Fibroblast of the aortic adventitia (primary cell): Measurements from ENCODE around the gene PNPLA3. TPM values are rescaled to one million over a fixed set of nuclear protein-coding genes. Genes with fewer than 3 reads are reported as not detected.

Experiments
- DNase-seq: peaks from one replicate; pipeline ENCODE4 v3.0.0-alpha.2; 2010; ENCODE audit warnings: low read depth
- H3K4me3 ChIP-seq: 2 replicates; pipeline ENCODE4 v1.5.1; 2011; ENCODE audit warnings: low read depth, mild to moderate bottlenecking, control low read depth, low read length, moderate library complexity
- CTCF ChIP-seq: IDR thresholded peaks from 2 replicates; pipeline ENCODE4 v1.5.1; 2011; ENCODE audit warnings: mild to moderate bottlenecking, low read length, control low read depth, inconsistent platforms; ENCODE audit not compliant: insufficient read depth
- total RNA-seq: library from RNA; depleted of rRNA; stranded (reverse); fragments of >200 nt; gene quantifications from 2 replicates; pipeline ENCODE4 v1.2.3, GENCODE V29; 2012; ENCODE audit warnings: low replicate concordance

The PNPLA3 gene
- total RNA-seq, 1 donor = 2.9 TPM

- TF ChIP-seq CTCF = no peak
- H3K4me3 ChIP-seq = no peak overlapping the region
- DNase-seq = no peak
Measured at GRCh38 chr22:43978558-43978957, 55.0 kb downstream of the PNPLA3 start.

- TF ChIP-seq CTCF = no peak
- DNase-seq = no peak
- no peak overlapping the region for H3K4me3 ChIP-seq
Measured at GRCh38 chr22:43980579-43980978, 57.0 kb downstream of the PNPLA3 start.

GRCh38 chr22:43980996-43981395 lies 57.4 kb downstream of the PNPLA3 start:
- no peak for TF ChIP-seq CTCF
- no peak overlapping the region for H3K4me3 ChIP-seq
- DNase-seq = no peak

- no peak for TF ChIP-seq CTCF
- no peak overlapping the region for H3K4me3 ChIP-seq
- DNase-seq = no peak
Measured at GRCh38 chr22:43983808-43984207, 60.2 kb downstream of the PNPLA3 start.

GRCh38 chr22:43985532-43985931 lies 61.9 kb downstream of the PNPLA3 start:
- DNase-seq = no peak
- no peak overlapping the region for H3K4me3 ChIP-seq
- no peak for TF ChIP-seq CTCF

GRCh38 chr22:43988116-43988820 lies 64.7 kb downstream of the PNPLA3 start:
- DNase-seq = no peak
- no peak overlapping the region for H3K4me3 ChIP-seq
- TF ChIP-seq CTCF = no peak

- H3K4me3 ChIP-seq = no peak overlapping the region
- no peak for TF ChIP-seq CTCF
- DNase-seq = no peak
Measured at GRCh38 chr22:43988960-43989359, 65.4 kb downstream of the PNPLA3 start.
